Transverse colon (tissue), 4 donors: Measurements from ENCODE around the gene PITPNC1. TPM values are rescaled to one million over a fixed set of nuclear protein-coding genes. Genes with fewer than 3 reads are reported as not detected.
A peak's percentile ranks its signal among the peaks of the same experiment; 100 is the strongest.

Source experiments
- DNase-seq: peaks from one replicate; pipeline ENCODE4 v3.0.0-alpha.2; 2019
- H3K27ac ChIP-seq, 4 donors: fragments of 200-600 bp; sonication (generic); 2 replicates each; pipeline ENCODE4 v1.5.1; 2016 to 2018; ENCODE audit warnings: inconsistent platforms in 4 of 4
- H3K27me3 ChIP-seq: fragments of 200-600 bp; sonication (generic); 2 replicates; pipeline ENCODE4 v1.5.1; 2017; ENCODE audit warnings: inconsistent platforms
- H3K36me3 ChIP-seq, 4 donors: fragments of 200-600 bp; sonication (generic); 2 replicates each; pipeline ENCODE4 v1.5.1; 2017 to 2019; ENCODE audit warnings: inconsistent platforms in 4 of 4
- H3K4me1 ChIP-seq, 4 donors: fragments of 200-600 bp; sonication (generic); 2 replicates each; pipeline ENCODE4 v1.5.1; 2017 to 2020; ENCODE audit warnings: inconsistent platforms in 4 of 4
- H3K4me3 ChIP-seq, 4 donors: fragments of 200-600 bp; sonication (generic); 1 replicate in 1 of 4; 2 replicates in 3 of 4; pipeline versions ENCODE4 v1.5.1 to v1.6.1; 2017 to 2019; ENCODE audit warnings: inconsistent platforms in 4 of 4
- H3K9me3 ChIP-seq, 2 donors: fragments of 200-600 bp; sonication (generic); 2 replicates each; pipeline ENCODE4 v1.5.1; 2017 to 2019; ENCODE audit warnings: inconsistent platforms in 2 of 2
- EP300 ChIP-seq: sonication (generic); formaldehyde crosslinking; IDR thresholded peaks from one replicate; pipeline ENCODE4 v1.6.1; 2017; ENCODE audit warnings: antibody characterized with exemption, low read depth
- POLR2A ChIP-seq: fragments of 450-650 bp; IDR thresholded peaks from one replicate; pipeline ENCODE4 v1.6.1; 2016; ENCODE audit warnings: antibody characterized with exemption, mild to moderate bottlenecking, moderate library complexity
- POLR2AphosphoS5 ChIP-seq, 3 donors: sonication (generic); formaldehyde crosslinking; IDR thresholded peaks; one replicate each; pipeline ENCODE4 v1.6.1; 2016; ENCODE audit warnings: antibody characterized with exemption in 3 of 3
- WGBS, 2 donors: methylation state at CpG; one replicate each; pipeline ENCODE4 v1.1.5; 2018; ENCODE audit warnings: low coverage in 1 of 2; 5-methylcytosine and 5-hydroxymethylcytosine counted together
- in situ Hi-C, 4 donors: fragments of 200-750 bp; cut with MboI; loops; one replicate each; pipeline versions ENCODE4 v1.15.0 to v1.15.1; 2017; ENCODE audit warnings: low sequenced_read_pairs in 3 of 4, low pct_ligation_motif_present in 1 of 4, low pct_unique_long_range_greater_than_20kb in 1 of 4
- intact Hi-C: fragments of 100-400 bp; cut with DNase I; formaldehyde crosslinking; loops from one replicate; pipeline ENCODE4 v1.15.1; 2023; ENCODE audit warnings: low total_unique reads
- total RNA-seq, 4 donors: library from RNA; depleted of rRNA; stranded (reverse); fragments of >200 nt; gene quantifications; one replicate each; pipeline ENCODE4 v1.1.0, GENCODE V29; 2016
- TF ChIP-seq, protein P1 (sequence below), 5 experiments: fragments of 200-600 bp in 3 of 5; fragments of 450-650 bp in 2 of 5; sonication (generic) in 3 of 5; IDR thresholded peaks; 1 replicate in 2 of 5; 2 replicates in 3 of 5; pipeline ENCODE4 v1.5.1; 2016 to 2017; ENCODE audit warnings: antibody characterized with exemption in 5 of 5, inconsistent platforms in 3 of 5, mild to moderate bottlenecking in 2 of 5, moderate library complexity in 1 of 5

The PITPNC1 gene
- total RNA-seq, 4 donors from 2014 or later: 1.6 to 10.3 (median 4.0) TPM

DNA sequence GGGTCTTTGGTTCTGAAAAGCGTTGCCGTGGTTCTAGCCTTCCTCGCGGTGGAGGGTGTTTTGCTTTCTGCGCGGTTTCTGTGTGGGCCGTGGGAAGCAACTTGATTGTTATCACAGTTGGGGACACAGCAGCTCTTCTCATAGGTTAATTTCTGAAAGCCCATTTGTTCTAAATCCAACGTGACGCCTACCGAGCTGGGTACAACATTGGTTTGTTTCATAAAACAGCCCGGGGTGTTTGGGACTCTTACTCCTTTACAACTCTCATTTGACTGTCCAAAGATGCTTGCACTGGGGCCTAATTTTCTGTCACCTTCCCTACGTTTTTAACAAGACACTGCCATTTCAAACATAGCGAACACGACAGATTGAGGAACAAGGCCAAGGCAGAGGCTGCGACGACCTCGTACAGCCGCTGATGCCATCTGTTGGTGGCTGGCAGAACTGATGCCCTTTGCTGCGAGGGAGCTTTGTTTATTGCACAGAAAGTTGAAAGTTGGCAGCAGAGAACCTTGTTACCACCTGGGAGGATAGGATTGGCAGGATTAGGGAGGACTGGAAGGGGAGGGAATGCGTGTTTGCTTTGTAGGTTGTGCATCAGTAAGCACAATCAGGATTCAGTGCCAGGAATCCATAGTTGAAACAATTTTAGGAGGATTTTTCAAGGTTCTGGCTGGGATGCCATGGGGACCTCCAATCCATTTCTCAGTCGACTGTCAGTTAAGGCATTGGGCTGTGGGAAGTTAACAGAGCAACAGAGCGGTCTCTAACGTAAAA, 98.3 kb downstream of the PITPNC1 start:
- Histone ChIP-seq H3K4me1 (peaks cover 0 to 16% (median 2%) of the 10 kb centered on the region in 4 donors), H3K27me3 (no peaks in the 10 kb centered on the region), H3K36me3 (no peaks in the 10 kb centered on the region), H3K9me3 (no peaks in the 10 kb centered on the region), H3K27ac (peak overlapping the region; percentile 31 to 65 (median 42)), H3K4me3 (no peak overlapping the region)
- DNase-seq: peak; percentile 86
- in situ Hi-C loops (loop anchor here in 1 of 4 donors (10.0 to 25.0 kb wide), 3 partner anchors 91 to 212 kb away; no protein-coding TSS in a partner anchor), intact Hi-C loops (loop anchor here (5.0 to 10.0 kb wide), 2 partner anchors 83 to 101 kb away; partner anchors contain the start of gene PITPNC1)
- 47 to 76% methylated on average over 5 to 23 of the region's 23 CpGs for WGBS, 2 donors
- TF ChIP-seq, protein P1, sequence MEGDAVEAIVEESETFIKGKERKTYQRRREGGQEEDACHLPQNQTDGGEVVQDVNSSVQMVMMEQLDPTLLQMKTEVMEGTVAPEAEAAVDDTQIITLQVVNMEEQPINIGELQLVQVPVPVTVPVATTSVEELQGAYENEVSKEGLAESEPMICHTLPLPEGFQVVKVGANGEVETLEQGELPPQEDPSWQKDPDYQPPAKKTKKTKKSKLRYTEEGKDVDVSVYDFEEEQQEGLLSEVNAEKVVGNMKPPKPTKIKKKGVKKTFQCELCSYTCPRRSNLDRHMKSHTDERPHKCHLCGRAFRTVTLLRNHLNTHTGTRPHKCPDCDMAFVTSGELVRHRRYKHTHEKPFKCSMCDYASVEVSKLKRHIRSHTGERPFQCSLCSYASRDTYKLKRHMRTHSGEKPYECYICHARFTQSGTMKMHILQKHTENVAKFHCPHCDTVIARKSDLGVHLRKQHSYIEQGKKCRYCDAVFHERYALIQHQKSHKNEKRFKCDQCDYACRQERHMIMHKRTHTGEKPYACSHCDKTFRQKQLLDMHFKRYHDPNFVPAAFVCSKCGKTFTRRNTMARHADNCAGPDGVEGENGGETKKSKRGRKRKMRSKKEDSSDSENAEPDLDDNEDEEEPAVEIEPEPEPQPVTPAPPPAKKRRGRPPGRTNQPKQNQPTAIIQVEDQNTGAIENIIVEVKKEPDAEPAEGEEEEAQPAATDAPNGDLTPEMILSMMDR (IDR thresholded peaks at IDR 0.05): peak; percentile 82 to 93 (median 92)
- TF ChIP-seq POLR2A: peak; percentile 14
- TF ChIP-seq EP300: no peak
- TF ChIP-seq POLR2AphosphoS5 (IDR thresholded peaks at IDR 0.05): peak in 1 of 3 donors; percentile 6

DNA sequence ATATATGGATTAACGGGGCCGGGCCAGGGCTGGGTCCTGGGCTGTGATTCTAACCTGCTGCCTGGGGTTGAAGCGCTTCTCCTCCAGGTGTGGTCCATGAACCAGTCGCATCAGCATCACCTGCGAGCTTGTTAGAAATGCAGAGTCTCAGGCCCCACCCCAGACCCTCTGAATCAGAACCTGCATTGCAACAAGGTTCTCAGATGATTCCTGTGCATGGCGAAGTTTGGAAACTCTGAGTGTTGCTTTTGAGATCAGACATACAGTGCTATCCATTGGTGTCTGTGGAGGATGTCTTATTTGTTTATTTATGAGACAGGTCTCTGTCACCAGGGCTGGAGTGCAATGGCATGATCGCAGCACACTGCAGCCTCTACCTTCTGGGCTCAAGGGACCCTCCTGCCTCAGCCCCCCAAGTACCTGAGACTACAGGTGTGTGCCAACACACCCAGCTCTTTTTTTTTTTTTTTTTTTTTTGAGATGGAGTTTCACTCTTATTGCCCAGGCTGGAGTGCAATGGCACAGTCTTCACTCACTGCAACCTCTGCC, 99.8 kb downstream of the PITPNC1 start:
- Histone ChIP-seq H3K4me3 (no peak overlapping the region), H3K9me3 (no peaks in the 10 kb centered on the region), H3K27ac (no peak overlapping the region), H3K36me3 (no peaks in the 10 kb centered on the region), H3K27me3 (no peaks in the 10 kb centered on the region), H3K4me1 (peaks cover 0 to 16% (median 5%) of the 10 kb centered on the region in 4 donors)
- 93 to 100% methylated on average over 1 to 7 of the region's 7 CpGs for WGBS, 2 donors
- in situ Hi-C loops (loop anchor here in 1 of 4 donors (10.0 to 25.0 kb wide), 3 partner anchors 92 to 210 kb away; no protein-coding TSS in a partner anchor), intact Hi-C loops (loop anchor here (5.0 to 10.0 kb wide), 2 partner anchors 85 to 102 kb away; partner anchors contain the start of gene PITPNC1)
- DNase-seq: no peak
- TF ChIP-seq EP300 (no peak), POLR2A (no peak), POLR2AphosphoS5 (IDR thresholded peaks at IDR 0.05) (no peak)
- TF ChIP-seq, protein P1 (IDR thresholded peaks at IDR 0.05): no peak

DNA sequence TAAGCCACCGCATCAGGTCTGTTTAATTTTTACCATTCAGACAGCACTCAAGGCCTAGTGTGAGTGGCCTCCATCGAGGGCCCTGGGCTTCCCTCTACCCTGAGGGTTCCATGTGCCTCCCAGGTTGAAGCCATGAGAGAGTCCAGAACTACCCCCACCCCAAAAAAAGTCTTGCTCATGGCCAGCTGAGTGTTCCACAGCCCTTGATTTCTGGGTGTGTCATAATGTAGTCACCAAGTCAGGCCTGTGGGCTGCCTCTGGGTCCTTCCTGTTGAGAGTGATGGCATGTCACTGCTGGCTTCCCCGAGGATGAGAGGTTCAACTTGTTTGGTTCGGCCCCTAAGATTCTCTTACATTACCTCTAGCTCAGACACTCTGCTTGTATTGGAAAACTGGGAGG, 100.6 kb downstream of the PITPNC1 start:
- DNase-seq: no peak
- Histone ChIP-seq H3K27me3 (no peaks in the 10 kb centered on the region), H3K4me1 (peaks cover 0 to 20% (median 5%) of the 10 kb centered on the region in 4 donors), H3K36me3 (no peaks in the 10 kb centered on the region), H3K27ac (peak overlapping the region; percentile 31 to 51 (median 37)), H3K4me3 (no peak overlapping the region), H3K9me3 (no peaks in the 10 kb centered on the region)
- TF ChIP-seq, protein P1 (IDR thresholded peaks at IDR 0.05): no peak
- TF ChIP-seq EP300: no peak
- TF ChIP-seq POLR2AphosphoS5 (IDR thresholded peaks at IDR 0.05): no peak
- no peak for TF ChIP-seq POLR2A
- WGBS, 2 donors: 80 to 83% methylated on average over 1 to 4 of the region's 4 CpGs
- intact Hi-C loops: loop anchor here (5.0 to 10.0 kb wide), 2 partner anchors 85 to 103 kb away; partner anchors contain the start of gene PITPNC1
- in situ Hi-C loops: loop anchor here in 1 of 4 donors (10.0 to 25.0 kb wide), 3 partner anchors 93 to 210 kb away; no protein-coding TSS in a partner anchor
